Stimulated activated CD4-positive, alpha-beta T cell treated with anti-CD3 and anti-CD28 coated beads, TNF-alpha, amount 100 ng/mL, for 48 hours (primary cell): ENCODE data around the gene INHBA.

Source experiments
- DNase-seq, 3 donors: peaks; one replicate each; pipeline ENCODE4 v3.0.0-alpha.2; 2020; ENCODE audit warnings: low read depth in 3 of 3

The INHBA gene

GRCh38 chr7:41702635-41703371, at the start of gene INHBA:
TSS of gene INHBA (minus strand) at chr7:41703090. CDS start at chr7:41700374, 2,716 bp downstream.
- no peak for DNase-seq

- no peak for DNase-seq
Measured at GRCh38 chr7:41752615-41753014, 49.7 kb upstream of the INHBA start.

- DNase-seq: no peak
Measured at GRCh38 chr7:41750661-41751540, 48.0 kb upstream of the INHBA start.

GRCh38 chr7:41747961-41748360, 45.1 kb upstream of the INHBA start:
- DNase-seq: no peak

GRCh38 chr7:41745451-41745850, 42.6 kb upstream of the INHBA start:
- no peak for DNase-seq

GRCh38 chr7:41744161-41744560, 41.3 kb upstream of the INHBA start:
- no peak for DNase-seq

GRCh38 chr7:41742401-41743020, 39.6 kb upstream of the INHBA start:
- no peak for DNase-seq

- no peak for DNase-seq
Measured at GRCh38 chr7:41738806-41739205, 35.9 kb upstream of the INHBA start.

GRCh38 chr7:41738336-41738735, 35.4 kb upstream of the INHBA start:
- no peak for DNase-seq

- DNase-seq: no peak
Measured at GRCh38 chr7:41735206-41735605, 32.3 kb upstream of the INHBA start.

GRCh38 chr7:41732843-41733306, 30.0 kb upstream of the INHBA start:
- DNase-seq: no peak

- DNase-seq: no peak
Measured at GRCh38 chr7:41732436-41732785, 29.5 kb upstream of the INHBA start.

GRCh38 chr7:41731493-41732435, 28.9 kb upstream of the INHBA start:
- DNase-seq: no peak

- no peak for DNase-seq
Measured at GRCh38 chr7:41730668-41731067, 27.8 kb upstream of the INHBA start.

GRCh38 chr7:41730161-41730560, 27.3 kb upstream of the INHBA start:
- no peak for DNase-seq

- DNase-seq: no peak
Measured at GRCh38 chr7:41729059-41729458, 26.2 kb upstream of the INHBA start.

- no peak for DNase-seq
Measured at GRCh38 chr7:41725013-41725412, 22.1 kb upstream of the INHBA start.

- no peak for DNase-seq
Measured at GRCh38 chr7:41720886-41721285, 18.0 kb upstream of the INHBA start.

GRCh38 chr7:41720046-41720445, 17.2 kb upstream of the INHBA start:
- no peak for DNase-seq

- no peak for DNase-seq
Measured at GRCh38 chr7:41716691-41717090, 13.8 kb upstream of the INHBA start.

GRCh38 chr7:41715000-41715399, 12.1 kb upstream of the INHBA start:
- DNase-seq: no peak
